ENCODE measurements around the gene EGF.
"Not testable (repeated sequence)": the region's sequence is repeated elsewhere in the genome, so short reads cannot be mapped to it uniquely, and the experiment has no call there.

Gene EGF

DNA sequence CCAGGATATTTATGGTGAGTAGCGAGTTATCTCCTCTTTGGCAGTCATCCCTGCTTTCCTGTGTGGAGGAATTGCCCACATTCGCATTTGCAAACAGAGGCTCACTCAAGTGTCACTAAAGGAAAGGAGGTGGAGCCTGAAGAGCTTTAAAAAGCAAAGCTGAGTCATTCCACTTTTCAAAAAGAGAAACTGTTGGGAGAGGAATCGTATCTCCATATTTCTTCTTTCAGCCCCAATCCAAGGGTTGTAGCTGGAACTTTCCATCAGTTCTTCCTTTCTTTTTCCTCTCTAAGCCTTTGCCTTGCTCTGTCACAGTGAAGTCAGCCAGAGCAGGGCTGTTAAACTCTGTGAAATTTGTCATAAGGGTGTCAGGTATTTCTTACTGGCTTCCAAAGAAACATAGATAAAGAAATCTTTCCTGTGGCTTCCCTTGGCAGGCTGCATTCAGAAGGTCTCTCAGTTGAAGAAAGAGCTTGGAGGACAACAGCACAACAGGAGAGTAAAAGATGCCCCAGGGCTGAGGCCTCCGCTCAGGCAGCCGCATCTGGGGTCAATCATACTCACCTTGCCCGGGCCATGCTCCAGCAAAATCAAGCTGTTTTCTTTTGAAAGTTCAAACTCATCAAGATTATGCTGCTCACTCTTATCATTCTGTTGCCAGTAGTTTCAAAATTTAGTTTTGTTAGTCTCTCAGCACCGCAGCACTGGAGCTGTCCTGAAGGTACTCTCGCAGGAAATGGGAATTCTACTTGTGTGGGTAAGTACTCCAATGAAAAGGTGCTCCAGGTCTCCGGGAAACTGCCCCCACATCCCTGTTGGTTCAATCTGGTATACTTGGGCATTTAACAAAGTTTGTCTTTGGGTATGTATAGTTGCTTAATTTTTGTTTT, at the start of gene EGF:
EGF (plus strand) TSS at position 178 of the 890 bp plus-strand sequence; CDS start at position 631, 453 bp downstream.
- Histone ChIP-seq H3K9ac (peak within 1 kb of the TSS in 1 of 11 experiments; percentile 27; a peak in 1 of 22 replicates), H3K27me3 (no peaks in the 10 kb centered on the region), H3K4me1 (peaks cover 8 to 18% (median 12%) of the 10 kb centered on the region in 10 experiments), H3K9me3 (replicated peaks in 1 of 11) (no peaks in the 10 kb centered on the region), H3K36me3 (no peaks in the 10 kb centered on the region), H3K27ac (peak within 1 kb of the TSS in 8 of 11 experiments; percentile 9 to 61 (median 26); a peak in 9 of 22 replicates), H3K4me2 (peak within 1 kb of the TSS; percentile 13 to 77 (median 67)), H3K4me3 (no peak within 1 kb of the TSS), H4K20me1 (no peaks in the 10 kb centered on the region)
- TF ChIP-seq Cebpa-rat (IDR thresholded peaks at IDR 0.05): no peak

DNA sequence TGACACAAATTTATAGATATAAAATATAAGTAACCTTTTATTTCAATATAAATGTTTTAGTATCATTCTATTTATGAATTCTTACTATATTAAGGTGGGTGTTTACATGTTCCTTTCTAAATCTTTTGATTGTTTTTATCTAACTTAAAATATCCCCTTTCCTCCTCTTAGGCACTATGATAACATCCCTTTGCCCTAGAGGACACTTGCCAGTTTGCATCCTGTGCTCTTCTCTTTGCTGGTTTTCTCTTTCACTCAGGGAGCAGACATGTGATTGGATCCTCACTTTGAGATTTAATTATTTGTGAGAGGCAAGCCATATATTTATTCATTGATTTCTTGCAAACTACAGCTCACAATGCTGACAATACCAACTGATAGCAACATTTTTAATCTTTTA, 48.5 kb upstream of the EGF start:
- Histone ChIP-seq H3K36me3 (peaks cover 0 to 25% (median under 1%) of the 10 kb centered on the region in 11 experiments; a peak in 9 of 22 replicates), H3K4me1 (no peaks in the 10 kb centered on the region), H3K27me3 (no peaks in the 10 kb centered on the region), H3K4me2 (no peak overlapping the region), H3K9me3 (replicated peaks in 1 of 11) (peaks cover 24 to 31% (median 29%) of the 10 kb centered on the region in 11 experiments), H4K20me1 (no peaks in the 10 kb centered on the region), H3K4me3 (no peak overlapping the region), H3K9ac (no peak overlapping the region), H3K27ac (no peak overlapping the region)
- TF ChIP-seq Cebpa-rat (IDR thresholded peaks at IDR 0.05): no peak

DNA sequence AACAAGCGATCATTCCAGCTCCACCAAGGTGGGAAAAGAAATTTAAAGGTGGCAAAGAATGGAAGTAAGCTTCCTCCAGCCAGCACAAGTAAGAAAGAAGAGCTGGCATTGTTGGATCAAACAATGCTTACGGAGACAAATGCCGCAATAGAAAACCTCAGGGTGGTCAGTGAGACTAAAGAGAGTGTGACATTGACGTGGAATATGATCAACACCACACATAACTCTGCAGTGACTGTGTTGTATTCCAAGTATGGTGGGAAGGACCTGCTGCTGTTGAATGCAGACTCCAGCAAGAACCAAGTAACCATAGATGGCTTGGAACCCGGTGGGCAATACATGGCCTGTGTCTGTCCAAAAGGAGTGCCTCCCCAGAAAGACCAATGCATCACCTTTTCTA, 42.6 kb upstream of the EGF start:
- H3K4me3 ChIP-seq: no peak overlapping the region
- H3K36me3 ChIP-seq: peaks cover 0 to 25% (median 12%) of the 10 kb centered on the region in 11 experiments; a peak in 11 of 22 replicates
- no peaks in the 10 kb centered on the region for H3K4me1 ChIP-seq
- H3K27me3 ChIP-seq: no peaks in the 10 kb centered on the region
- no peak overlapping the region for H3K27ac ChIP-seq
- H3K9ac ChIP-seq: no peak overlapping the region
- no peaks in the 10 kb centered on the region for H3K9me3 ChIP-seq (replicated peaks in 1 of 11)
- no peaks in the 10 kb centered on the region for H4K20me1 ChIP-seq
- H3K4me2 ChIP-seq: no peak overlapping the region
- no peak for TF ChIP-seq Cebpa-rat (IDR thresholded peaks at IDR 0.05)

DNA sequence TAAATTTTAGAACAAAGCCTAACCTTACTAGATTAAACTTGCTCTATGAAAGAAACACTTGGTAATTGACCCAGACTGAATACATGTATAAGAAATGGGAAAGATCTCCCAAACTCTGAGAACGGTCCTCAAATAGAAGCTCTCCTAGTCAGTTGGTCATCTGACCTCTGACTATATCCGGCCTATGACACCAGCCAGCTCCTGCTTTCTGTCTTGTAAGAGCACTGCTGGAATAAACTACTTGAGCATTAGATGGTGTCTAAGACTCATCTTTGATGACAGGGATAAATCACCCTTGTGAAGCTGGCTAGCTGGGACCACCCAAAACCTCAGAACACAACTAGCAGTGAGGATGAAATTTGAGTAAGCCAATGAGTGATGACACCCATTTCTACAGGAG, 40.6 kb upstream of the EGF start:
- peaks cover 0 to 25% (median 12%) of the 10 kb centered on the region in 11 experiments; a peak in 11 of 22 replicates for H3K36me3 ChIP-seq
- no peak overlapping the region for H3K9ac ChIP-seq
- H3K4me1 ChIP-seq: no peaks in the 10 kb centered on the region
- H3K4me2 ChIP-seq: no peak overlapping the region
- no peak overlapping the region for H3K4me3 ChIP-seq
- H4K20me1 ChIP-seq: no peaks in the 10 kb centered on the region
- H3K9me3 ChIP-seq (replicated peaks in 1 of 11): no peaks in the 10 kb centered on the region
- TF ChIP-seq Cebpa-rat (IDR thresholded peaks at IDR 0.05): no peak
- H3K27ac ChIP-seq: no peak overlapping the region
- H3K27me3 ChIP-seq: no peaks in the 10 kb centered on the region

DNA sequence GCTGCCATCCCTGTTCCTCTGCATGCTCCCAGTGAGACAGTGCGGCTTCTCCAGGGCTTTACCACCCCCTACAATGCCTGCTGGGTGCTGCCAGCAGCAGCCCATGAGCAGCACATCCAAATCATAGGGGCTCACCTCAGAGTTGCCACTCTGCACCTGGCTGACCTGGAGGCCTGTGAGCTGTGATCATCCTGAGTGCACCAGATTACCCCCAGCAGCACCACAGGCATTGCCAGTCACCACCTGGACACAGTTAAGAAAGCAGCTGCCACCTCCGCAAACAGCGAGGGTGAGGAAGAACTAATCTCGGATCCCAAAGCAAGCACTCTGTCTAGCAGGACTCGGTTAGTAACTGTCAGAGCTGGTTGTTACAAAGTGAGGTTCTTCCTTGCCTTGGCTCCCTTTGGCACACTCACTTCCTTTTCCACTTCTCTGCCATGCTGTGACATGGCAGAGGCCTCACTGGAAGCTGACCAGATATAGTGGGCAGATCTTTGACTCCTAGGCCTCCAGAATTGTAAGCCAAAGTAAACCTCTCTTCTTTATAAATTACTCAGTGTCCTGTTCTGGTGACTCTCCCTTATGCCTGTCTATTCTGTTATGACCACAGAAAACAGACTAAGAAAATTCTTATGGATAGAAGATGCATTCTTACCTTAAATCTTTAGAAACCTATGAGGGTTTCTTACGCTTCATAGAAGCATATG, 39.6 kb upstream of the EGF start:
- no peaks in the 10 kb centered on the region for H3K9me3 ChIP-seq (replicated peaks in 1 of 11)
- peaks cover 0 to 17% (median 12%) of the 10 kb centered on the region in 11 experiments; a peak in 11 of 22 replicates for H3K36me3 ChIP-seq
- no peaks in the 10 kb centered on the region for H4K20me1 ChIP-seq
- no peak for TF ChIP-seq Cebpa-rat (IDR thresholded peaks at IDR 0.05)
- no peaks in the 10 kb centered on the region for H3K27me3 ChIP-seq
- H3K4me1 ChIP-seq: no peaks in the 10 kb centered on the region
- H3K4me2 ChIP-seq: no peak overlapping the region
- no peak overlapping the region for H3K4me3 ChIP-seq
- H3K9ac ChIP-seq: no peak overlapping the region
- no peak overlapping the region for H3K27ac ChIP-seq

DNA sequence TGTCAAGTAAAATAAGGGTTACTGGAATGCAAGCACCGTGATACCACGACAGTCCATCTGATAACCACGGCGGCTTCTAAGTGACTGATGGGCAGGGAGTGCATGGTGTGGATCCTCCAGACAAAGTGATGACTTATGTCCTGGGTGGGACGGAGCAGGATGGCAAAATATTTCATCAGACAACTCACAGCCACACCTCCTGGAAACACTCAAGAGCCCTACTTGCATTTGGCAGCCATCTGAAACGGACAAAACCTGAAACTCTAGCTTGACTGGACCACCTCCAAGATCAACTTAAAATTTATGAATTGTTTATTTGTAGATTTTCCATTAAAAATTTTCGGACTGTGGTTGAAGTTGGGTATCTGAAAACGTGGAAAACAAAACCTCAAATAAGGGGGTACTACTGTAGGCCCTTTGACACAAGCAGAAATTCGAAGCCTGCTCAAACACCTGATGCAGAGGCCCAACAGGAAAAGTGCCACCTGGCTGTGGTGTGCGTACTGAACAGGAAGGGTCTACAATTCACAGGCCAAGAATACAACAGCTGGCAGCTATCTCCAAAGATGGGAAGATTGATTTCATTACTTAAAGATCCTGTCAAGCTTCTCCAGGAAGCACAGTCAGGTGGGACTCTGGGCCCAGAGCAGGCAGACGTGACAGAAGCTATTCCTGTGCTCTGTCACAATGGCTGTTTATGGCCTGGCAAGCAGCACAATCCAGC, 38.7 kb upstream of the EGF start:
- Histone ChIP-seq H4K20me1 (no peaks in the 10 kb centered on the region), H3K27me3 (no peaks in the 10 kb centered on the region), H3K27ac (no peak overlapping the region), H3K4me2 (no peak overlapping the region), H3K9ac (no peak overlapping the region), H3K4me1 (no peaks in the 10 kb centered on the region), H3K36me3 (peaks cover 0 to 16% (median 12%) of the 10 kb centered on the region in 11 experiments; a peak in 10 of 22 replicates), H3K9me3 (replicated peaks in 1 of 11) (no peaks in the 10 kb centered on the region), H3K4me3 (no peak overlapping the region)
- TF ChIP-seq Cebpa-rat (IDR thresholded peaks at IDR 0.05): no peak

DNA sequence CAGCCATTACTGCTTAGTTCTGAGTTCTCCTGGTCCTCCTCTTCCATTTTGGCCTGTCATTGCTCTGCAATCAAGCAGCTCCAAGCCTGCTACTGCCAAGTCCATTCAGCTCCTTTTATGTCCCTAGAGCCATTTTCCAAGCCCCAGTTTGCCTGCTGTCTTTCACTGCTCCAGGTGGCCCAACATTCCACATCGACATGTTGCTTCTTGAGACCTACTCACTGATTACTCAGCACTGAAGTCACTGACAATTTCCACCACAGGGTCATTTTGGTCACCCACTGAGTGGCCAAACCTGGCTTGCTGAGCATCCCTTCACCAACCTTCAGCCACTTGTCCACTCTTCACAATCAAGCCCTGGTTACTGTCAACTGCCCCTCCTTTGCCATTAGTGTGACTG, 37.6 kb upstream of the EGF start:
- Histone ChIP-seq H3K27me3 (no peaks in the 10 kb centered on the region), H3K4me2 (no peak overlapping the region), H3K27ac (no peak overlapping the region), H4K20me1 (no peaks in the 10 kb centered on the region), H3K9ac (no peak overlapping the region), H3K9me3 (replicated peaks in 1 of 11) (no peaks in the 10 kb centered on the region), H3K4me3 (no peak overlapping the region), H3K4me1 (no peaks in the 10 kb centered on the region), H3K36me3 (peaks cover 0 to 7% (median 5%) of the 10 kb centered on the region in 11 experiments; a peak in 10 of 22 replicates)
- TF ChIP-seq Cebpa-rat (IDR thresholded peaks at IDR 0.05): no peak

DNA sequence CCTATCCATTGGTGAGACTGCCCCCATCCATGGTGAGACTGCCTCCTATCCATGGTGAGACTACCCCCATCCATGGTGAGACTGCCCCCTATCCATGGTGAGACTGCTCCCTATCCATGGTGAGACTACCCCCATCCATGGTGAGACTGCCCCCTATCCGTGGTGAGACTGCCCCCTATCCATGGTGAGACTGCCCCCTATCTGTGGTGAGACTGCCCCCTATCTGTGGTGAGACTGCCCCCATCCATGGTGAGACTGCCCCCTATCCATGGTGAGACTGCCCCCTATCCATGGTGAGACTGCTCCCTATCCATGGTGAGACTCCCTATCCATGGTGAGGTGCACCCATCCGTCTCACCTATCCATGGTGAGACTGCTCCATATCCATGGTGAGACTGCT, 37.1 kb upstream of the EGF start:
- H3K27me3 ChIP-seq; H3K36me3 ChIP-seq; H3K4me3 ChIP-seq; H3K27ac ChIP-seq; H3K9me3 ChIP-seq (replicated peaks in 1 of 11); H3K4me2 ChIP-seq; H3K4me1 ChIP-seq; H3K9ac ChIP-seq; H4K20me1 ChIP-seq: not testable (repeated sequence)

DNA sequence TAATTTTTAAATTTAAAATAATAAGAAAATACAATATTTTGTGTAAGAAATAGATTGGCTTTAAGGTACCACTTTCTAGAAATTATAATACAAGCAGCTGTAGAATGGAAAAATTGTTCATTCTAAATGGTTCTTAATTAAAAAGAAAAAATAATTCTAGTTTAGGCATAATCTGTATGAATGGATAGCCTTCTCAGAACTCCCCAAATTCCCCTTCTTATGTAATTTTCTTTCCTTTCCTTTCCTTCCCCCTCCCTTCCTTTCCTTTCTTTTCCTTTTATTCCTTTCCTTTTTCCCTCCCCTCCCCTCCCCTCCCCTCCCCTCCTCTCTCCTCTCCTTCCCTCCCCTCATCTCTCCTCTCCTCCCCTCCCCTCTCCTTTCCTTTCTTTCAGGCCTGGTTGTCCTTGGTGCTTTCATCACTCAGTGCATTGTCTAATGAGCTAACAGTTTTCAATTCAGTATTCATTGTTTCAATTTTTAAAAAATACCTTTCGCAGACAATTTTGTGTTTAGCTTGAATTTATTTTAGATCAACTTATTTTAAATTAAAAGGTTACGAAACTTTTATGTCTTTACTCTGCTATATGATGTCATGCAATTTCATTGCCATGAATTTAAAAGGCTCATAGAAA, 35.9 kb upstream of the EGF start:
- Histone ChIP-seq H3K27ac (no peak overlapping the region), H4K20me1 (no peaks in the 10 kb centered on the region), H3K4me3 (no peak overlapping the region), H3K27me3 (no peaks in the 10 kb centered on the region), H3K9me3 (replicated peaks in 1 of 11) (no peaks in the 10 kb centered on the region), H3K36me3 (no peaks in the 10 kb centered on the region), H3K4me2 (no peak overlapping the region), H3K9ac (no peak overlapping the region), H3K4me1 (no peaks in the 10 kb centered on the region)
- no peak for TF ChIP-seq Cebpa-rat (IDR thresholded peaks at IDR 0.05)
